NCI-H2029 (cell line): ENCODE data around the gene TULP4.
"Not testable (repeated sequence)": the region's sequence is repeated elsewhere in the genome, so short reads cannot be mapped to it uniquely, and the experiment has no call there.

ENCODE experiments used
- DNase-seq: peaks from one replicate; lab custom pipeline; 2025; lab: John Stamatoyannopoulos, UW

The TULP4 gene

GRCh38 chr6:158328952-158329351, 16.7 kb downstream of the TULP4 start:
- DNase-seq, result no peak

- DNase-seq, result no peak
Observed at GRCh38 chr6:158329531-158329930, 17.3 kb downstream of the TULP4 start.

GRCh38 chr6:158330016-158330415, 17.8 kb downstream of the TULP4 start:
- no peak for DNase-seq

- no peak for DNase-seq
Observed at GRCh38 chr6:158332237-158332636, 20.0 kb downstream of the TULP4 start.

- no peak for DNase-seq
Observed at GRCh38 chr6:158333094-158333493, 20.8 kb downstream of the TULP4 start.

- no peak for DNase-seq
Observed at GRCh38 chr6:158334534-158334933, 22.3 kb downstream of the TULP4 start.

GRCh38 chr6:158337332-158337731, 25.1 kb downstream of the TULP4 start:
- no peak for DNase-seq

- DNase-seq, result peak; percentile 53
Observed at GRCh38 chr6:158338311-158339112, 26.2 kb downstream of the TULP4 start.

GRCh38 chr6:158339197-158339596, 26.9 kb downstream of the TULP4 start:
- DNase-seq, result peak; percentile 4

- no peak for DNase-seq
Observed at GRCh38 chr6:158340252-158340651, 28.0 kb downstream of the TULP4 start.

- DNase-seq, result no peak
Observed at GRCh38 chr6:158344534-158344933, 32.3 kb downstream of the TULP4 start.

GRCh38 chr6:158345444-158345843, 33.2 kb downstream of the TULP4 start:
- not testable (repeated sequence) for DNase-seq

- no peak for DNase-seq
Observed at GRCh38 chr6:158347335-158347734, 35.1 kb downstream of the TULP4 start.

- DNase-seq, result not testable (repeated sequence)
Observed at GRCh38 chr6:158348737-158349504, 36.7 kb downstream of the TULP4 start.

GRCh38 chr6:158349505-158350275, 37.4 kb downstream of the TULP4 start:
- not testable (repeated sequence) for DNase-seq

- not testable (repeated sequence) for DNase-seq
Observed at GRCh38 chr6:158350731-158351130, 38.5 kb downstream of the TULP4 start.

- DNase-seq, result peak; percentile 34
Observed at GRCh38 chr6:158353883-158354877, 41.9 kb downstream of the TULP4 start.

- DNase-seq, result no peak
Observed at GRCh38 chr6:158356586-158357546, 44.6 kb downstream of the TULP4 start.

- no peak for DNase-seq
Observed at GRCh38 chr6:158357570-158358216, 45.4 kb downstream of the TULP4 start.
